PC-3 (cell line): ENCODE results near the gene FBXL16. TPM values are rescaled to one million over a fixed set of nuclear protein-coding genes. Genes with fewer than 3 reads are reported as not detected.

Experiments used
- ATAC-seq: fragments of 200-7000 bp; cut with Tn5 transposase; 2 replicates; pipeline ENCODE4 v1.9.1; 2020; ENCODE audit warnings: mild to moderate bottlenecking, moderate library complexity
- BruUV-seq: library from RNA; stranded (reverse); fragments of 400-500 nt; replicated peaks from 2 replicates; lab custom pipeline; 2021; lab: Mats Ljungman, UMichigan
- CTCF ChIA-PET: fragments of 300-600 bp; sonication (Branson Sonifier 250); formaldehyde crosslinking; loops from one replicate; lab custom pipeline; 2022; ENCODE audit warnings: antibody characterized with exemption; lab: Charles Lee
- POLR2A ChIA-PET: fragments of 300-600 bp; sonication (Branson Sonifier 250); formaldehyde crosslinking; loops from one replicate; lab custom pipeline; 2022; ENCODE audit warnings: antibody characterized with exemption; ENCODE audit not compliant: unreplicated experiment; lab: Charles Lee
- DNase-seq: peaks from one replicate; pipeline ENCODE4 v3.0.0-alpha.2; 2015
- H2AFZ ChIP-seq: fragments of 300-600 bp; sonication (generic); 2 replicates; pipeline ENCODE4 v1.6.0; 2016; ENCODE audit warnings: antibody characterized with exemption, low read length
- H3F3A ChIP-seq: fragments of 300-600 bp; sonication (generic); one replicate; pipeline ENCODE4 v1.6.0; 2017; ENCODE audit warnings: antibody characterized with exemption, low read length, control low read depth, mild to moderate bottlenecking; ENCODE audit not compliant: unreplicated experiment
- H3K27ac ChIP-seq: fragments of 300-600 bp; sonication (generic); 2 replicates; pipeline ENCODE4 v1.5.1; 2016; ENCODE audit warnings: mild to moderate bottlenecking, low read length
- H3K27me3 ChIP-seq: fragments of 300-600 bp; sonication (generic); 2 replicates; pipeline ENCODE4 v1.6.1; 2016; ENCODE audit warnings: low read length, mixed read lengths
- H3K36me3 ChIP-seq: fragments of 300-600 bp; sonication (generic); 2 replicates; pipeline ENCODE4 v1.6.1; 2016; ENCODE audit warnings: low read depth, mixed run types, low read length, mixed read lengths
- H3K4me1 ChIP-seq: fragments of 300-600 bp; sonication (generic); 2 replicates; pipeline ENCODE4 v1.5.1; 2016; ENCODE audit warnings: low read length; ENCODE audit not compliant: insufficient read depth
- H3K4me2 ChIP-seq: fragments of 300-600 bp; sonication (generic); 2 replicates; pipeline ENCODE4 v1.6.0; 2016; ENCODE audit warnings: low read length
- H3K4me3 ChIP-seq: fragments of 300-600 bp; sonication (generic); 2 replicates; pipeline ENCODE4 v1.5.1; 2016; ENCODE audit warnings: mild to moderate bottlenecking, low read length, mixed read lengths
- H3K79me2 ChIP-seq: fragments of 300-600 bp; sonication (generic); 2 replicates; pipeline ENCODE4 v1.6.1; 2017; ENCODE audit warnings: low read length, mixed read lengths
- H3K9ac ChIP-seq: fragments of 300-600 bp; sonication (generic); 2 replicates; pipeline ENCODE4 v1.6.0; 2016; ENCODE audit warnings: mild to moderate bottlenecking, low read length
- H3K9me2 ChIP-seq: fragments of 300-600 bp; sonication (generic); replicated peaks from 2 replicates; pipeline ENCODE4 v1.6.1; 2016; ENCODE audit warnings: mixed run types, low read length, mixed read lengths
- H3K9me3 ChIP-seq: fragments of 300-600 bp; sonication (generic); 2 replicates; pipeline ENCODE4 v1.6.1; 2016; ENCODE audit warnings: low read length, mixed read lengths
- H4K20me1 ChIP-seq: fragments of 300-600 bp; sonication (generic); 2 replicates; pipeline ENCODE4 v1.6.1; 2016; ENCODE audit warnings: low read length, mixed read lengths
- EZH2 ChIP-seq: fragments of 300-600 bp; sonication (generic); IDR thresholded peaks from one replicate; pipeline ENCODE4 v1.6.1; 2017; ENCODE audit warnings: antibody characterized with exemption, mild to moderate bottlenecking, low read length; ENCODE audit not compliant: unreplicated experiment
- EZH2phosphoT487 ChIP-seq: fragments of 300-600 bp; sonication (generic); IDR thresholded peaks from 2 replicates; pipeline ENCODE4 v1.6.1; 2018; ENCODE audit warnings: mild to moderate bottlenecking, antibody characterized with exemption, low read length, borderline replicate concordance
- intact Hi-C: fragments of 100-400 bp; cut with micrococcal nuclease; formaldehyde crosslinking; loops from 2 replicates; pipeline ENCODE4 v1.9.0; 2023
- total RNA-seq: library from RNA; depleted of rRNA; stranded (reverse); fragments of >200 nt; gene quantifications from 2 replicates; pipeline ENCODE4 v1.2.3, GENCODE V29; 2014
- TF ChIP-seq, protein P1 (sequence below): fragments of 300-600 bp; sonication (generic); conservative IDR thresholded peaks from 2 replicates; pipeline ENCODE4 v1.5.1; 2017; ENCODE audit warnings: antibody characterized with exemption, low read depth, mild to moderate bottlenecking, low read length

The FBXL16 gene
- total RNA-seq, 1 experiment from 2014 or later: 7.5 TPM

- Histone ChIP-seq H3K27me3 (no peaks in the 10 kb centered on the region), H3K4me2 (peak overlapping the region; percentile 71), H2AFZ (no peak overlapping the region), H3K79me2 (peaks cover 35% of the 10 kb centered on the region), H3K9me3 (no peaks in the 10 kb centered on the region), H3F3A (no peaks in the 10 kb centered on the region), H3K9ac (no peak overlapping the region), H3K36me3 (peaks cover 6% of the 10 kb centered on the region), H4K20me1 (peaks cover 10% of the 10 kb centered on the region; the same call in 1 of the 2 replicates), H3K9me2 (no peaks in the 10 kb centered on the region), H3K4me1 (peaks cover 26% of the 10 kb centered on the region), H3K4me3 (peak overlapping the region; percentile 42; the same call in 1 of the 2 replicates), H3K27ac (no peak overlapping the region)
- intact Hi-C loops: no loop called here
- TF ChIP-seq, protein P1, sequence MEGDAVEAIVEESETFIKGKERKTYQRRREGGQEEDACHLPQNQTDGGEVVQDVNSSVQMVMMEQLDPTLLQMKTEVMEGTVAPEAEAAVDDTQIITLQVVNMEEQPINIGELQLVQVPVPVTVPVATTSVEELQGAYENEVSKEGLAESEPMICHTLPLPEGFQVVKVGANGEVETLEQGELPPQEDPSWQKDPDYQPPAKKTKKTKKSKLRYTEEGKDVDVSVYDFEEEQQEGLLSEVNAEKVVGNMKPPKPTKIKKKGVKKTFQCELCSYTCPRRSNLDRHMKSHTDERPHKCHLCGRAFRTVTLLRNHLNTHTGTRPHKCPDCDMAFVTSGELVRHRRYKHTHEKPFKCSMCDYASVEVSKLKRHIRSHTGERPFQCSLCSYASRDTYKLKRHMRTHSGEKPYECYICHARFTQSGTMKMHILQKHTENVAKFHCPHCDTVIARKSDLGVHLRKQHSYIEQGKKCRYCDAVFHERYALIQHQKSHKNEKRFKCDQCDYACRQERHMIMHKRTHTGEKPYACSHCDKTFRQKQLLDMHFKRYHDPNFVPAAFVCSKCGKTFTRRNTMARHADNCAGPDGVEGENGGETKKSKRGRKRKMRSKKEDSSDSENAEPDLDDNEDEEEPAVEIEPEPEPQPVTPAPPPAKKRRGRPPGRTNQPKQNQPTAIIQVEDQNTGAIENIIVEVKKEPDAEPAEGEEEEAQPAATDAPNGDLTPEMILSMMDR: no peak
- no peak for TF ChIP-seq EZH2phosphoT487
- no peak for TF ChIP-seq EZH2
- no TSS peak for BruUV-seq
- ATAC-seq (peak; percentile 1), DNase-seq (peak; percentile 12)
- ChIA-PET POLR2A (no interaction called here), CTCF (no interaction called here)
Measured at GRCh38 chr16:678858-679813, 26.5 kb downstream of the FBXL16 start.

- Histone ChIP-seq H3K4me2 (no peak overlapping the region), H3F3A (no peaks in the 10 kb centered on the region), H3K4me1 (peaks cover 21% of the 10 kb centered on the region), H3K36me3 (peaks cover 6% of the 10 kb centered on the region), H3K27me3 (no peaks in the 10 kb centered on the region), H3K79me2 (peaks cover 30% of the 10 kb centered on the region), H3K9ac (no peak overlapping the region), H4K20me1 (peaks cover 10% of the 10 kb centered on the region; the same call in 1 of the 2 replicates), H3K9me3 (no peaks in the 10 kb centered on the region), H3K27ac (no peak overlapping the region), H2AFZ (no peak overlapping the region), H3K4me3 (no peak overlapping the region), H3K9me2 (no peaks in the 10 kb centered on the region)
- intact Hi-C loops: no loop called here
- ChIA-PET POLR2A (no interaction called here), CTCF (no interaction called here)
- DNase-seq: no peak
- TF ChIP-seq, protein P1: no peak
- no peak for TF ChIP-seq EZH2phosphoT487
- no peak for TF ChIP-seq EZH2
- no peak for ATAC-seq
- BruUV-seq: no TSS peak
Measured at GRCh38 chr16:678209-678857, 27.3 kb downstream of the FBXL16 start.
